HepG2 (cell line): ENCODE data around the gene CTXN1. TPM values are rescaled to one million over a fixed set of nuclear protein-coding genes. Genes with fewer than 3 reads are reported as not detected.
"Not testable (repeated sequence)": the region's sequence is repeated elsewhere in the genome, so short reads cannot be mapped to it uniquely, and the experiment has no call there.

Experiments used
- ATAC-seq: fragments of 200-7000 bp; cut with Tn5 transposase; 3 replicates; pipeline ENCODE4 v1.9.1; 2020; ENCODE audit warnings: mild to moderate bottlenecking, moderate library complexity
- BruUV-seq: library from RNA; stranded (reverse); fragments of 400-500 nt; replicated peaks from 2 replicates; lab custom pipeline; 2021; lab: Mats Ljungman, UMichigan
- CTCF ChIA-PET: fragments of 300-600 bp; formaldehyde crosslinking; extraction: SDS; loops from one replicate; lab custom pipeline; 2021; ENCODE audit warnings: low total read pairs, inconsistent platforms, low intra/inter-chr PET ratio; lab: Yijun Ruan, JAX
- POLR2A ChIA-PET: fragments of 350-600 bp; sonication (Branson Sonifier 250); formaldehyde crosslinking; loops from one replicate; lab custom pipeline; 2020; ENCODE audit warnings: antibody characterized with exemption, inconsistent platforms; lab: Yijun Ruan, JAX
- DNase-seq: peaks from one replicate; pipeline ENCODE4 v3.0.0-alpha.2; 2015; ENCODE audit warnings: low spot score
- FAIRE-seq: peaks from 3 replicates; lab custom pipeline; 2011; peaks lifted over from hg19 to GRCh38; lab: Jason Lieb, UNC
- H2AFZ ChIP-seq: one replicate; pipeline ENCODE4 v1.6.1; 2011; ENCODE audit warnings: low read length, inconsistent platforms
- H3K27ac ChIP-seq: fragments of 300-600 bp; 3 replicates; pipeline ENCODE4 v1.8.0; 2011; ENCODE audit warnings: mixed run types, mild to moderate bottlenecking, mixed read lengths, low read length, inconsistent platforms; ENCODE audit not compliant: insufficient read depth; ENCODE audit errors: extremely low read length
- H3K27me3 ChIP-seq, 2 experiments: fragments of 200-600 bp in 1 of 2; 2 replicates in 1 of 2; 3 replicates in 1 of 2; pipeline versions ENCODE4 v1.6.0 to v1.8.0; 2011; ENCODE audit warnings: low read length in 2 of 2, mild to moderate bottlenecking in 2 of 2, moderate library complexity in 2 of 2, inconsistent platforms in 1 of 2; ENCODE audit not compliant: insufficient read depth in 2 of 2, control insufficient read depth in 1 of 2
- H3K36me3 ChIP-seq, 2 experiments: fragments of 200-600 bp in 1 of 2; replicated peaks in 1 of 2; 2 replicates in 1 of 2; 3 replicates in 1 of 2; pipeline versions ENCODE4 v1.5.1 to v1.8.0; 2011; ENCODE audit warnings: low read length in 2 of 2, inconsistent platforms in 1 of 2; ENCODE audit not compliant: insufficient read depth in 2 of 2, control insufficient read depth in 1 of 2
- H3K4me1 ChIP-seq: 2 replicates; pipeline ENCODE4 v1.5.1; 2012; ENCODE audit warnings: low read length, inconsistent platforms; ENCODE audit not compliant: insufficient read depth
- H3K4me2 ChIP-seq: 2 replicates; pipeline ENCODE4 v1.6.0; 2011; ENCODE audit warnings: low read depth, low read length, inconsistent platforms
- H3K4me3 ChIP-seq, 3 experiments: fragments of 200-600 bp in 1 of 3; sonication (generic), shearing (Covaris generic) in 1 of 3; replicated peaks in 1 of 3; 2 replicates each; pipeline ENCODE4 v1.5.1; 2011 to 2016; ENCODE audit warnings: low read length in 3 of 3, inconsistent platforms in 2 of 3, low read depth in 2 of 3, mild to moderate bottlenecking in 2 of 3, control low read depth in 1 of 3, mixed read lengths in 1 of 3; ENCODE audit not compliant: insufficient read depth in 1 of 3
- H3K79me2 ChIP-seq: one replicate; pipeline ENCODE4 v1.6.1; 2011; ENCODE audit warnings: low read length, inconsistent platforms; ENCODE audit not compliant: insufficient read depth
- H3K9ac ChIP-seq: 2 replicates; pipeline ENCODE4 v1.6.0; 2011; ENCODE audit warnings: mild to moderate bottlenecking, low read depth, low read length, inconsistent platforms; ENCODE audit not compliant: insufficient read depth
- H3K9me3 ChIP-seq: 2 replicates; pipeline ENCODE4 v1.5.1; 2012; ENCODE audit warnings: mild to moderate bottlenecking, low read length
- H4K20me1 ChIP-seq: 2 replicates; pipeline ENCODE4 v1.6.0; 2011; ENCODE audit warnings: inconsistent platforms, mild to moderate bottlenecking, low read length, moderate library complexity; ENCODE audit not compliant: insufficient read depth
- HNF1A ChIP-seq, 2 experiments: sonication (generic) in 1 of 2; formaldehyde crosslinking in 1 of 2; IDR thresholded peaks; 2 replicates each; pipeline versions ENCODE4 v1.4.0 to v1.6.1; 2016 to 2020; ENCODE audit warnings: borderline replicate concordance in 1 of 2, low read depth in 1 of 2, mild to moderate bottlenecking in 1 of 2, missing genetic modification reagents in 1 of 2
- JARID2 ChIP-seq: sonication (generic); formaldehyde crosslinking; IDR thresholded peaks from 2 replicates; pipeline ENCODE4 v1.8.1; 2023; ENCODE audit warnings: missing genetic modification reagents, inconsistent platforms; ENCODE audit not compliant: insufficient replicate concordance
- PBX2 ChIP-seq: IDR thresholded peaks from 2 replicates; pipeline ENCODE4 v1.6.1; 2016; ENCODE audit warnings: control low read depth
- ZFP37 ChIP-seq: sonication (generic); formaldehyde crosslinking; IDR thresholded peaks from 2 replicates; pipeline ENCODE4 v1.4.0; 2020; ENCODE audit warnings: missing genetic modification reagents, borderline replicate concordance
- ZNF652 ChIP-seq: IDR thresholded peaks from 2 replicates; pipeline ENCODE4 v1.6.1; 2016; ENCODE audit warnings: low read depth, borderline replicate concordance
- WGBS: methylation state at CpG from one replicate; pipeline ENCODE4 v1.1.6; 2017; ENCODE audit warnings: low lambda C conversion rate; 5-methylcytosine and 5-hydroxymethylcytosine counted together
- in situ Hi-C: cut with HindIII; loops from 2 replicates; pipeline ENCODE4 v1.10.0; 2017; ENCODE audit warnings: low pct_unique_long_range_greater_than_20kb; ENCODE audit not compliant: extremely low pct_ligation_motif_present
- intact Hi-C: fragments of 100-400 bp; cut with micrococcal nuclease; formaldehyde crosslinking; loops from one replicate; pipeline ENCODE4 v1.10.0; 2022; ENCODE audit not compliant: unreplicated experiment
- polyA plus RNA-seq, 8 experiments: library from polyadenylated mRNA; depleted of rRNA in 3 of 8; stranded (reverse) in 7 of 8; unstranded in 1 of 8; fragments of >200 nt; fragmentation: Illumina TruSeq in 4 of 8; extraction: Trizol in 4 of 8; gene quantifications; 2 replicates each; pipeline versions ENCODE4 v1.2.1 to v1.2.3, GENCODE V29; 2011 to 2016; ENCODE audit warnings: low read depth in 4 of 8, missing spikeins in 1 of 8, mixed read lengths in 1 of 8; ENCODE audit not compliant: insufficient read depth in 1 of 8
- total RNA-seq, 5 experiments: library from RNA; depleted of rRNA; stranded (reverse); fragments of >200 nt; fragmentation: Illumina TruSeq; extraction: Trizol; gene quantifications; 2 replicates each; pipeline ENCODE4 v1.2.3, GENCODE V29; 2016; ENCODE audit warnings: low read depth in 1 of 5

Gene CTXN1
- total and polyA plus RNA-seq, 2 of the 13 experiments (the other 11 are each of a cell fraction or from before 2014, with no cell fraction given) = 0.11 TPM; not detected in 1

GRCh38 chr19:7961920-7962626 lies 36.1 kb upstream of the CTXN1 start:
- no peak overlapping the region for H3K4me3 ChIP-seq
- in situ Hi-C loops (no loop called here), intact Hi-C loops (no loop called here)
- FAIRE-seq (no peak), ATAC-seq (no peak), DNase-seq (no peak)
- H3K9ac ChIP-seq = no peak overlapping the region
- H3K9me3 ChIP-seq = no peaks in the 10 kb centered on the region
- no peaks in the 10 kb centered on the region for H3K79me2 ChIP-seq
- H3K27me3 ChIP-seq = no peaks in the 10 kb centered on the region
- peaks cover 24% of the 10 kb centered on the region for H3K4me1 ChIP-seq
- H3K36me3 ChIP-seq = peaks cover 12 to 64% of the 10 kb centered on the region in 2 experiments
- peak overlapping the region; percentile 37 for H3K27ac ChIP-seq
- no peaks in the 10 kb centered on the region for H4K20me1 ChIP-seq
- peak overlapping the region; percentile 36 for H3K4me2 ChIP-seq
- no peak for TF ChIP-seq JARID2 (CRISPR knock-in tag)
- TF ChIP-seq ZNF652 (CRISPR knock-in tag) = peak; percentile 90; the same call in 1 of the 2 replicates
- TF ChIP-seq ZFP37 (CRISPR knock-in tag) = no peak
- no peak for TF ChIP-seq PBX2
- peak; percentile 41; the same call in 1 of the 2 replicates for TF ChIP-seq HNF1A (IDR thresholded peaks at IDR 0.05; ENCODE audit: low read depth)
- TF ChIP-seq HNF1A (CRISPR knock-in tag; IDR thresholded peaks at IDR 0.05; ENCODE audit: borderline replicate concordance) = no peak
- BruUV-seq = no TSS peak
- CTCF ChIA-PET = no interaction called here
- POLR2A ChIA-PET = no interaction called here
- 66% methylated on average over 13 of the region's 13 CpGs for WGBS
- H2AFZ ChIP-seq = no peak overlapping the region

GRCh38 chr19:7961082-7961481 lies 35.1 kb upstream of the CTXN1 start:
- in situ Hi-C loops, DNase-seq, H3K4me2 ChIP-seq, H3K9me3 ChIP-seq, H4K20me1 ChIP-seq, BruUV-seq, ATAC-seq, intact Hi-C loops, H3K27ac ChIP-seq, FAIRE-seq, CTCF ChIA-PET, H3K79me2 ChIP-seq, H3K27me3 ChIP-seq, H2AFZ ChIP-seq, H3K4me3 ChIP-seq, H3K9ac ChIP-seq: not testable (repeated sequence)
- WGBS = 96% methylated on average over 4 of the region's 4 CpGs
- Histone ChIP-seq H3K4me1 (peaks cover 24% of the 10 kb centered on the region), H3K36me3 (peaks cover 8 to 54% of the 10 kb centered on the region in 2 experiments)
- POLR2A ChIA-PET = interaction anchor here (1.0 kb wide), 1 partner anchor 17 kb away, joined by 4 read pairs; the partner anchor contains the start of gene TIMM44
